Parathyroid adenoma (tissue), 2 donors: ENCODE results near the gene ENPP7.

Experiments used
- H2AFZ ChIP-seq: fragments of 300-600 bp; sonication (generic); one replicate; pipeline ENCODE4 v1.7.0; 2017; ENCODE audit warnings: antibody characterized with exemption, mild to moderate bottlenecking
- H3K27ac ChIP-seq: fragments of 300-600 bp; sonication (generic); one replicate; pipeline ENCODE4 v1.7.0; 2017
- H3K27me3 ChIP-seq: fragments of 300-600 bp; sonication (generic); one replicate; pipeline ENCODE4 v1.7.0; 2017; ENCODE audit warnings: low read length; ENCODE audit not compliant: control insufficient read depth, insufficient read depth
- H3K36me3 ChIP-seq: fragments of 300-600 bp; sonication (generic); one replicate; pipeline ENCODE4 v1.7.0; 2017; ENCODE audit warnings: low read length; ENCODE audit not compliant: control insufficient read depth, insufficient read depth
- H3K4me1 ChIP-seq: fragments of 300-600 bp; sonication (generic); one replicate; pipeline ENCODE4 v1.7.0; 2017; ENCODE audit warnings: control low read depth
- H3K4me2 ChIP-seq: fragments of 300-600 bp; sonication (generic); one replicate; pipeline ENCODE4 v1.7.0; 2017; ENCODE audit warnings: low read length
- H3K4me3 ChIP-seq: fragments of 300-600 bp; sonication (generic); one replicate; pipeline ENCODE4 v1.7.0; 2017; ENCODE audit warnings: low read depth, low read length
- H3K79me2 ChIP-seq: fragments of 300-600 bp; sonication (generic); one replicate; pipeline ENCODE4 v1.7.0; 2017; ENCODE audit warnings: control low read depth
- H3K9ac ChIP-seq: fragments of 300-600 bp; sonication (generic); one replicate; pipeline ENCODE4 v1.7.0; 2017; ENCODE audit warnings: mild to moderate bottlenecking
- H3K9me3 ChIP-seq: fragments of 300-600 bp; sonication (generic); one replicate; pipeline ENCODE4 v1.7.0; 2017; ENCODE audit warnings: low read length; ENCODE audit not compliant: control insufficient read depth
- CTCF ChIP-seq: fragments of 300-600 bp; sonication (generic); IDR thresholded peaks from one replicate; pipeline ENCODE4 v1.7.0; 2017; ENCODE audit warnings: antibody characterized with exemption, mild to moderate bottlenecking
- donor health status: primary hyperparathyroidism.

ENPP7 gene, protein sequence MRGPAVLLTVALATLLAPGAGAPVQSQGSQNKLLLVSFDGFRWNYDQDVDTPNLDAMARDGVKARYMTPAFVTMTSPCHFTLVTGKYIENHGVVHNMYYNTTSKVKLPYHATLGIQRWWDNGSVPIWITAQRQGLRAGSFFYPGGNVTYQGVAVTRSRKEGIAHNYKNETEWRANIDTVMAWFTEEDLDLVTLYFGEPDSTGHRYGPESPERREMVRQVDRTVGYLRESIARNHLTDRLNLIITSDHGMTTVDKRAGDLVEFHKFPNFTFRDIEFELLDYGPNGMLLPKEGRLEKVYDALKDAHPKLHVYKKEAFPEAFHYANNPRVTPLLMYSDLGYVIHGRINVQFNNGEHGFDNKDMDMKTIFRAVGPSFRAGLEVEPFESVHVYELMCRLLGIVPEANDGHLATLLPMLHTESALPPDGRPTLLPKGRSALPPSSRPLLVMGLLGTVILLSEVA

DNA sequence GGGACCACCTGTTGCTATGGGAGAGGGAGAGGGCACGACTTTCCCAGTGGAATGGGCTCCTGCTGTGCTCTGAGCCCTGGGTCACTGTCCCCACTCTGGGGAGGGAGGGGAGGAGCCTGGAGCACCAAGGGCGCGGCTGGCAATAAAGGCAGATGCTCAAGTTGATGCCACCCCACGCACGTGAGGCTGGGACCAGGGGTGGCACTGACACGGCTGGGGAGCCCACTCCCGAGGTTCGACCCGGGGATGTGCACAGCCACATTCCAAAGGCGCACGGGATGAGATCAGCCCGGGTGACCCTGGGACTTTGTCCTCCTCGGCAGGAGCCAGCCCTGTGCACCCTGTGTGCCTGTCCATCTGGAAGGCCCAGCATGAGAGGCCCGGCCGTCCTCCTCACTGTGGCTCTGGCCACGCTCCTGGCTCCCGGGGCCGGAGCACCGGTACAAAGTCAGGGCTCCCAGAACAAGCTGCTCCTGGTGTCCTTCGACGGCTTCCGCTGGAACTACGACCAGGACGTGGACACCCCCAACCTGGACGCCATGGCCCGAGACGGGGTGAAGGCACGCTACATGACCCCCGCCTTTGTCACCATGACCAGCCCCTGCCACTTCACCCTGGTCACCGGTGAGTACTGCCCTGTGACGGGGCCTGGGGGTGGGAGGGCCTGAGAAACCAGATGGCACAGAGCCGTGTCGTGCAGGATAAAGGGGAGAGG is at the start of gene ENPP7:
Gene ENPP7, plus strand, starts transcription at position 175 of the 715 bp plus-strand sequence. Its CDS starts 197 bp downstream, at position 372.
- Histone ChIP-seq H3K27ac (no peak within 1 kb of the TSS), H3K27me3 (no peaks in the 10 kb centered on the region), H3K36me3 (no peaks in the 10 kb centered on the region), H3K9ac (no peak within 1 kb of the TSS), H3K4me1 (peaks cover 9% of the 10 kb centered on the region), H3K9me3 (no peaks in the 10 kb centered on the region), H2AFZ (no peak within 1 kb of the TSS), H3K79me2 (no peaks in the 10 kb centered on the region), H3K4me3 (no peak within 1 kb of the TSS), H3K4me2 (no peak within 1 kb of the TSS)
- TF ChIP-seq CTCF: no peak

- H3K9me3 ChIP-seq: no peaks in the 10 kb centered on the region
- no peaks in the 10 kb centered on the region for H3K4me1 ChIP-seq
- H3K27ac ChIP-seq: no peak overlapping the region
- no peak overlapping the region for H2AFZ ChIP-seq
- no peak overlapping the region for H3K9ac ChIP-seq
- TF ChIP-seq CTCF: no peak
- no peak overlapping the region for H3K4me3 ChIP-seq
- no peaks in the 10 kb centered on the region for H3K27me3 ChIP-seq
- no peaks in the 10 kb centered on the region for H3K36me3 ChIP-seq
- no peaks in the 10 kb centered on the region for H3K79me2 ChIP-seq
- no peak overlapping the region for H3K4me2 ChIP-seq
Measured at GRCh38 chr17:79681101-79681621, 49.6 kb upstream of the ENPP7 start.

- Histone ChIP-seq H2AFZ (no peak overlapping the region), H3K79me2 (no peaks in the 10 kb centered on the region), H3K4me2 (no peak overlapping the region), H3K27ac (no peak overlapping the region), H3K36me3 (no peaks in the 10 kb centered on the region), H3K4me3 (no peak overlapping the region), H3K27me3 (no peaks in the 10 kb centered on the region), H3K9ac (no peak overlapping the region), H3K4me1 (no peaks in the 10 kb centered on the region), H3K9me3 (no peaks in the 10 kb centered on the region)
- TF ChIP-seq CTCF: no peak
Measured at GRCh38 chr17:79681628-79682261, 49.0 kb upstream of the ENPP7 start.

- Histone ChIP-seq H3K27ac (no peak overlapping the region), H3K79me2 (no peaks in the 10 kb centered on the region), H3K27me3 (no peaks in the 10 kb centered on the region), H3K4me2 (no peak overlapping the region), H3K36me3 (no peaks in the 10 kb centered on the region), H2AFZ (no peak overlapping the region), H3K4me1 (no peaks in the 10 kb centered on the region), H3K9me3 (no peaks in the 10 kb centered on the region), H3K4me3 (no peak overlapping the region), H3K9ac (no peak overlapping the region)
- no peak for TF ChIP-seq CTCF
Measured at GRCh38 chr17:79683365-79683764, 47.4 kb upstream of the ENPP7 start.
